T-helper 22 cell (primary cell): ENCODE data around the gene ELN.

ENCODE experiments used
- DNase-seq: peaks from one replicate; pipeline ENCODE4 v3.0.0-alpha.2; 2020; ENCODE audit warnings: low read depth

Gene ELN

DNA sequence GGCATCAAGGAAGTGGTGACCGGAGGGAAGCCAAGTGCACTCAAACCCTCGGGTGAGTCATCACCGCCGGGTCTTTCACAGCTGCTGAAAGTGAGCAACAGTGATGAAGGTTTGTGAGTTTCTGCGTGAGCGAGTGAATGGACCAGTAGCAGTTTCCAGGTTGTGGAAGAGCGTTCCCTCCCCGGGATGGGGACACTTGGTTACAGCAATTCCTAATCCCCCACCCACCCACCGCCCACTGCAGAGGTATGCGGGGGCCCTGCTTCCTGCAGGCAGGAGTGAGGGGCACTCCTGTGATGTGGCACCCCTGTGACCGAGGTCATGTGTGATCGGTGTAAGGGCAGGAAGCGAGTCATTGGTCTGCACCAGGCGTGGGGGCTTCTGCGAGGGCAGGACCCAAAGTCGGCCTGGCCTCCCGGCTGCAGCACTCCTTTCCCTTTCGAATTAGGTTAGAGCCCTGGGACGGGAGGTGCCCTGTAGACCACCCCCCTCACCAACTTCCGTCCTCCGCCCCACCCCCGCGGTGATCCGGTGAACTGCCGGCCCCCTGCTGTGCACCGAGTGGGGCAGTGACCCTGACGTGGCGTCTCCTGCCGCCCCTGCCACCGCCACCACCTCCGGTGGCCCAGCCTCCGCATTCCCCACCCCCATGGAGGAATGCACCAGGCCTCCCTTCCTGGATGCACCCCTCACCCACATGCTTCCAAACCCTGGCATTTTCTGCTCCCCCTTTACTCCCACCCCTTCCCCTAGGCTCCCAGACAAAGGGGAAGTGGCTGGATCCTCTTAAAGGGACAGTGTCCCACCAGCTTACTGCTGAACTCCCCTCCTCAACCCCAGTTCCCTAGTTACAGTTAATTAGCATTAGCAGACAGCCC lies 66.5 kb downstream of the ELN start:
- peak; percentile 39 for DNase-seq

DNA sequence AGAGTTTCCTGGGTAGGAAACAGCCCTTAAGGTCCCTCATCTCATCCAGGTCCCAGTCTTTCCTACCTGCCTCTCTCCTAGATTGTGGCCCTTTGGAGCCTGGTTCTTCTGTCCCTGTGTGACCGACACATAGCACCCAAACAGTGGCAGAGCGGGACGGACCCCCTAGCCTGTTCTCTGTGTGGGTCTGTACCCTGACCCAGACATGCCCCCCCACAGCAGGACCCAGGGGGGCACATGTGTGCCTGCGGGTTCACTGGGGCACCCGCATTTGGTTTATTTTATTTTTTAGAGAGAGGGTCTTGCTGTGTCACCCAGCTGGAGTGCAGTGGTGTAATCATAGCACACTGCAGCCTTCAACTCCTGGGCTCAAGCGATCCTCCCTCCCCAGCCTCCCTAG lies 67.2 kb downstream of the ELN start:
- DNase-seq = no peak

DNA sequence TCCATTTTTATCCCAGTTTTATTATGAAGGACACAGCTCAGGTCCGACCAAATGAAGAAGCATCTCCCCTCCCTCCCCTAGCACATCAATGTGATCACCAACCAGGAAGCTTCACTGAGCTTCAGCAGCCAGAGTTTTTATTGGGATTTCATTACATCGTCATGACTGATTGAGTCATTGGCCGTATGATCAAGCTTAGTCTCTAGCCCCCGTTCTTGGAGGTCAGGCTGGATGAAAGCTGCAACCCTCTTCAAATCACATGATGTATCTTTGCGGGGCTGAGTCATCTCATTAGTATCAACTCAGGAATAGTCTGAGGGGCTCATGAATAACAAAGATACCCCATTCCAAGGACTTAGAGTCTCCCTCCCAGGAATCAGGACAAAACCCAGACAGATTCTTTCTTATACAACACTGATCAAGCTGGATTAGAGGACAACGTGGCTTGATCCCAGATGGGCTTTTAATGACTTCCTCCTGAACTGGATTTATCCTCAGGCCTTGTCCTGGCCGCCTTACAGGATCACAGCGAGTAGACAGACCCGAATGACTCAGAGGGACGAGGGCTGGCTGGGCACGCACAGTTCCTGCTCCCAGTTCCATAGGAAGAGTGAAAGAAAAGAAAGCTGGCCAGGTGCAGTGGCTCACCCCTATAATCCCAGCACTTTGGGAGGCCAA lies 70.1 kb downstream of the ELN start:
- DNase-seq = no peak

DNA sequence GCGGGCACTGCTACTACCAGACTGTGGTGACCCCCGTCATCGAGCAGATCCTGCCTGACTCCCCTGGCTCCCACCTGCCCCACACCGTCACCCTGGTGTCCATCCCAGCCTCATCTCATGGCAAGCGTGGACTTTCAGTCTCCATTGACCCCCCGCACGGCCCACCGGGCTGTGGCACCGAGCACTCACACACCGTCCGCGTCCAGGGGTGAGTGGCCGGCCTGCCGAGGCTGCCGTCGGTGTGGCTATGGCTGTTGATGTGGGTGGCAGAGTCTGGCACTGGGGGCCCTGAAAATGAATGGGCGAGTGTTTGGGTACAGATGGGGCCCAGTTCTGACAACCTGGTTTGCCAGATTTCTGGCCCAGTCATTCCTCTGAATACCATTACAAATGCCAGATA lies 71.1 kb downstream of the ELN start:
- no peak for DNase-seq

DNA sequence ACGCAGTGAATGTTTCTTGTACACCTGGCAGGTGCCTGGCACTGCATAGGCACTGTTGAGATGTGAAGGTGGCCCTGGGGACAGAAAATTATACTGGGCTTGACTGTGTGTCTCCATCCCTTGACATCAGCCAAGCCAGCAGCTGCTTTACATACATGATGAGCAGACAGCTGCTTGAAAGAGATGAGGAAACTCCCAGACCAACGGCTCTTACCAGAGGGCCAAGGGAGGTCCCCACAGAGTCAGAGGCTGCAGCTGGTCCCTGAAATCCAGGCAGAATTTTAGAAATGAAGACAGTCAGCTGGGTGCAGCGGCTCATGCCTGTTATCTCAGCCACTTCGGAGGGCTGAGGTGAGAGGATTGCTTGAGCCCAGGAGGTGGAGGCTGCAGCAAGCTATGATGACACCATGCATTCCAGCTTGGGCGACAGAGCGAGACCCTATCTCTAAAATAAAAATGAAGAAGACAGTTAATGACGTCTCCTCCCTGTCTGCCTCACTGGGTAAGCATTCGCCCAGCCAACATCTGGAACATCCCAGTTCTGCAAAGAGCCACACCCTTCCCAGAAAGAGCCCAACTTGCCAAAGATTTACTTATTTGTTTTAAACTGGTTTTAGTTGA lies 73.2 kb downstream of the ELN start:
- no peak for DNase-seq

DNA sequence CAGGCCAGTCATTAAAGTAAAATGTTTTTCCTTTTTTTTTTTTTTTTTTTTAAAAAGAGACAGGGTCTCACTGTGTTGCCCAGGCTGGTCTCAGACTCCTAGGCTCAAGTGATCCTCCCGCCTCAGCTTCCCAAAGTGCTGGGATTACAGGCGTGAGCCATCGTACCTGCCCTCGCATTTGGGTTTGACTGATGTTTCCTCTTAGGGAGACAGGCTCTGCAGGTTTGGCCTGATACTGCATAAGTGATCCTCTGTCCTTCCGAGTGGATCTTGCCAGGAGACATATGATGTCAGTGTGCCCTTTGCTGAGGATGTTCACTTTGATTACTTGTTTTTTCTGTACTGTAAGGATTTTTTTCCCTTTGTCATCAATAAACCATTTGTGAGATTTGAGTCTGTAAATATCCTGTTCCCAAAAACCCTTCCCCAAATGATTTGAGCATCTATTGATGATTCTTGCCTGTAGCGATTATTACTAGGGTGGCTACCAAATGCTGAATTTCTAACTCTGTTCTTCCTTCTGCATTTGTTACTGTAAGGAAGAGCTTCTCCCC lies 75.3 kb downstream of the ELN start:
- DNase-seq = no peak

DNA sequence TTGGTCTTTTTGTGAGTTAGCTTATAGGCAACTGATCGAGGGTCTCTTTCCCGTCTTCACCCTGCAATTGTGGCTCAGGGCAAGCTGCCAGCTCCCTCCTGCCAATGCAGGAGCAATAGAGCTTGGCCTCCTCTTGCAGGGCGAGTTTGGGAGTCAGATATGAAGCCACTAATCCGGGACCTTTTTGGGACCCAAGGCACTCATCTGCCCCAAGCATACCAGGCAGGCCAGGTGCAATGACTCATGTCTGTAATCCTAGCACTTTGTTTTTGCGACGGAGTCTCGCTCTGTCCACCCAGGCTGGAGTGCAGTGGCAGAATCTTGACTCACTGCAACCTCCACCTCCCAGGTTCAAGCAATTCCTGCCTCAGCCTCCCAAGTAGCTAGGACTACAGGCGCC lies 76.7 kb downstream of the ELN start:
- DNase-seq = no peak

DNA sequence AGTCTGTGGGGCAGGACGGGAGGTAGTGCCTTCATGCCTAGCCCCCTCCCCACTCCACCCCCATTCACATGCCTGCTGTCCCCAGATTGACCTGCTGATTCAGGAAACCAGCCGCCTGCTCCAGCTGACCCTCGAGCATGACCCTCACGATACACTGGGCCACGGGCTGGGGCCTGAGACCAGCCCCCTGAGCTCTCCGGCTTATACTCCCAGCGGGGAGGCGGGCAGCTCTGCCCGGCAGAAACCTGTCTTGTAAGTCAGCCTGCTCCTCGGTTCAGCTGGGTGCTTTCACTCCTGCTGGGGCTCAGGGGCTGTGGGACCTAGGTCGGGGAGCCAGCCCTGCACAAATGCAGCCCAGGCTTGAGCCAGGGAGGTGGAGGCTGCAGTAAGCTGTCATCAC lies 78.0 kb downstream of the ELN start:
- DNase-seq = no peak

DNA sequence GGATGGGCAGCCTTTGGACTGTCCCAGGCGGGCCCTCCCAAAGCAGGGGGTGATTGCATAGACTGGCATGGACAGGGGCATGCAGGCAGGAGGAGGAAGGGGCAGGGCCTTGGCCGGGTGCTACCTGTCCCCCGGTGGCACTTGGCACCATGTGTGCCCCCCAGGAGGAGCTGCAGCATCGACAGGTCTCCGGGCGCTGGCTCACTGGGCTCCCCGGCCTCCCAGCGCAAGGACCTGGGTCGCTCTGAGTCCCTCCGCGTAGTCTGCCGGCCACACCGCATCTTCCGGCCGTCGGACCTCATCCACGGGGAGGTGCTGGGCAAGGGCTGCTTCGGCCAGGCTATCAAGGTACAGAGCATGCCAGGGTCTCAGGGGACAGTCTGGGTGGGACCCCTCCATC lies 78.9 kb downstream of the ELN start:
- no peak for DNase-seq

DNA sequence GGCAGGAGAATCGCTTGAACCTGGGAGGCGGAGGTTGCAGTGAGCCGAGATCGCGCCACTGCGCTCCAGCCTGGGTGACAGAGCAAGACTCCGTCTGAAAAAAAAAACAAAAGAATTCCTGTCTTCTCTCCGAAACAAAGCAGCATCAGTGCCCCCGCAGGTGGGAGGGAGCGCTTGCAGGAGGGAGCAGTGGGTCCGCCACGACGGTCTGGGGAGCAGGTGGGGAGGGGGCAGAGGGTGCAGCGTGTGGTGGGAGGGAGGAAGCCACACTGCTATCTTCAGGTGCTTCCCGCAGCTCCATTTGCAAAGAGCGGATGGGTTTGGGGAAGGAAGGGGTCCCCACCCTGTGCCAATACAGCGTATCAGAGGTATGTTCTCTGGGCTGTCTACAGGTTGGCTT lies 87.4 kb downstream of the ELN start:
- no peak for DNase-seq

DNA sequence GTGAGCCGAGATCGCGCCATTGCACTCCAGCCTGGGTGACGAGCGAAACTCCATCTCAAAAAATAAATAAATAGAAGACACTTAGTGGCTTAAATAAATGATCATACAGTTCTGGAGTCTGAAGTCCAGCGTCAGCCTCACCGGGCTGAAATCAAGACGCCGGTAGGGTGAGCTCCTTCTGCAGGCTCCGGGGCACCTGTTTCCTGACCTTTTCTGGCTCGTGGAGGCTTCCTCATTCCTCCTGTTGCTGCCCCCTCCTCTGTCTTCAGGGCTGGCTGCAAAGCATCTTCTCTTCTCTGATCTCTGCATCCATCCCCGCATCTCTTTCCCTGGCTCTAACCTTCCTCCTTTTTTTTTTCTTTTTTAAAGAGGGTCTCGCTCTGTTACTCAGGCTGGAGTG lies 88.4 kb downstream of the ELN start:
- no peak for DNase-seq
